D721Med (cell line): Measurements from ENCODE around the gene TMEM184B.
"Not testable (repeated sequence)": the region's sequence is repeated elsewhere in the genome, so short reads cannot be mapped to it uniquely, and the experiment has no call there.

Source experiments
- DNase-seq: peaks from one replicate; pipeline ENCODE4 v3.0.0; 2011; ENCODE audit warnings: low spot score; ENCODE audit not compliant: insufficient read length
- FAIRE-seq: peaks from 2 replicates; lab custom pipeline; 2011; peaks lifted over from hg19 to GRCh38; lab: Jason Lieb, UNC
- TF ChIP-seq, protein P1 (sequence below): IDR thresholded peaks from 2 replicates; pipeline ENCODE4 v1.5.1; 2012; ENCODE audit warnings: mild to moderate bottlenecking, control low read depth; ENCODE audit not compliant: insufficient read depth; ENCODE audit errors: missing control alignments

TMEM184B gene

GRCh38 chr22:38238519-38239071, 34.2 kb downstream of the TMEM184B start:
- no peak for DNase-seq
- no peak for FAIRE-seq
- TF ChIP-seq, protein P1, sequence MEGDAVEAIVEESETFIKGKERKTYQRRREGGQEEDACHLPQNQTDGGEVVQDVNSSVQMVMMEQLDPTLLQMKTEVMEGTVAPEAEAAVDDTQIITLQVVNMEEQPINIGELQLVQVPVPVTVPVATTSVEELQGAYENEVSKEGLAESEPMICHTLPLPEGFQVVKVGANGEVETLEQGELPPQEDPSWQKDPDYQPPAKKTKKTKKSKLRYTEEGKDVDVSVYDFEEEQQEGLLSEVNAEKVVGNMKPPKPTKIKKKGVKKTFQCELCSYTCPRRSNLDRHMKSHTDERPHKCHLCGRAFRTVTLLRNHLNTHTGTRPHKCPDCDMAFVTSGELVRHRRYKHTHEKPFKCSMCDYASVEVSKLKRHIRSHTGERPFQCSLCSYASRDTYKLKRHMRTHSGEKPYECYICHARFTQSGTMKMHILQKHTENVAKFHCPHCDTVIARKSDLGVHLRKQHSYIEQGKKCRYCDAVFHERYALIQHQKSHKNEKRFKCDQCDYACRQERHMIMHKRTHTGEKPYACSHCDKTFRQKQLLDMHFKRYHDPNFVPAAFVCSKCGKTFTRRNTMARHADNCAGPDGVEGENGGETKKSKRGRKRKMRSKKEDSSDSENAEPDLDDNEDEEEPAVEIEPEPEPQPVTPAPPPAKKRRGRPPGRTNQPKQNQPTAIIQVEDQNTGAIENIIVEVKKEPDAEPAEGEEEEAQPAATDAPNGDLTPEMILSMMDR: no peak

GRCh38 chr22:38236786-38237185, 36.0 kb downstream of the TMEM184B start:
- no peak for FAIRE-seq
- no peak for DNase-seq
- TF ChIP-seq, protein P1: no peak

DNA sequence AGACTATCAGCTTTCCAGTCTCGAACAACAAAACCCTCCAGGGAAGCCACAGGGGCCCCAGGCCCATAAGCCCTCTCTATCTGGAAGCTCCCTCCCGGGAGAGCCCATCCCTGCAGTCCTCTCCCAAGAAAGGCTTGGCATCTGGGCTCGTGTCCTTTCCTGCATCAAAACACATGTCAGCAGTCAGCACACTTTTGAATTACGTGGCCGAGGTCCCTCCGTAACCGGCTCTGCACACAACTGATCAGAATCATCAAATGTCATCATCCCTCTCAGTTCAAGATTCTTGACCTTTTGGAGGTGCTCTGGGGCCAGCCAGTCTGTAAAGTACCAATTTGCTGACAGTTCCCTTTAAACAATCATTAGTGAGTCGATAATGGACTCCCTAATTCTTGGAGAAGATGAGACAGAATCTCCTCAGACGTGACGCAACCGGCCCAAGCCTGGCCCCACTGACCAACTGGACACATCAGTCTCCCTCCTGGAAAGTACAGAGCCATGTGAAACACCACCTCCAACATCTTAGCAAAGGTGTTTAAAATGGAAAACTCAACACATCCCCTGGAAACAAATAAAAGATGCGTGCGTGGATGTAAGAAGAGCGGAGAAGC, 37.5 kb downstream of the TMEM184B start:
- FAIRE-seq: no peak
- TF ChIP-seq, protein P1: no peak
- DNase-seq: no peak

- not testable (repeated sequence) for DNase-seq, FAIRE-seq
Measured at GRCh38 chr22:38233856-38234255, 39.0 kb downstream of the TMEM184B start.

GRCh38 chr22:38233427-38233826, 39.4 kb downstream of the TMEM184B start:
- TF ChIP-seq, protein P1: no peak
- DNase-seq: no peak
- no peak for FAIRE-seq

DNA sequence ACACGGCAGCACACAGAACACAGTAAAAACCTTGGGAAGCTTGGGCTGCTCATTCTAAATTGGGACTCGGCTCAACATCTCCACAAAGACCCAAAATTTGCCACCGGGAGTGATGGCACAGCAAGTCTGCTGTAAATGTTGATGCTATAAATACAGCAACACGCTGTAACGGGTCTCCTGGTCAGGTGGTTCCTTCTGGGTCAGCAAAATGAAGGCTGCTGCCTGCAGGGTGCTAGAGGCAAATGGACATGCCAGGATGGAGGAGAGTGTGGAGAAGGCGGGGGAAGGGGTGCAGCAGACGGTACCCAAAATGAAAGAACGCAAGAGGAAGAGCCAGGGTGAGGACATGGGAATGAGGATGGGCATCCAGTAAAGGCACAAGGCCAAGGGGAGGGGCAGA, 40.6 kb downstream of the TMEM184B start:
- TF ChIP-seq, protein P1: no peak
- FAIRE-seq (no peak), DNase-seq (no peak)

DNA sequence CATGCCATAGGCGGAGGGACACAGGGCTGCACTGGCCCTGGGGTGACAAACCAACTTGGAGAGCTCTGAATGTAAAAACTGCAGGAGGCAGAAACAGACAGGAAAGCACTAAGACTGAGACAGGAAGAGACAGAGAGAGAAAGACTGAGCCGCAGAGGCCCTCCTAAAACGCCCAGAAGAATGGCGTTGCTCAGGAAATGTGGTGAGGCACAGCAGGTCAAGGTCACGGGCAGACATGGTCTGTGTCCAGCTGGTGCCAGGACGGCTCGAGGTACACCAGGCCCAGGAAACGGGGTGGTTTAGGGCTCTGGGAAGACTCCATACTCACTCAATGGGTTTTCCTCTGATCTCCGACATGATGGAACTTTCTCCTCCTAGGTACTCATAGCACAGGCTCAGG, 41.9 kb downstream of the TMEM184B start:
- FAIRE-seq: no peak
- TF ChIP-seq, protein P1: no peak
- DNase-seq: no peak
